ENCODE measurements around the gene CEACAM1.

GRCh38 chr19:42544146-42544545 lies 15.9 kb upstream of the CEACAM1 start:
- TF ChIP-seq, protein P1, sequence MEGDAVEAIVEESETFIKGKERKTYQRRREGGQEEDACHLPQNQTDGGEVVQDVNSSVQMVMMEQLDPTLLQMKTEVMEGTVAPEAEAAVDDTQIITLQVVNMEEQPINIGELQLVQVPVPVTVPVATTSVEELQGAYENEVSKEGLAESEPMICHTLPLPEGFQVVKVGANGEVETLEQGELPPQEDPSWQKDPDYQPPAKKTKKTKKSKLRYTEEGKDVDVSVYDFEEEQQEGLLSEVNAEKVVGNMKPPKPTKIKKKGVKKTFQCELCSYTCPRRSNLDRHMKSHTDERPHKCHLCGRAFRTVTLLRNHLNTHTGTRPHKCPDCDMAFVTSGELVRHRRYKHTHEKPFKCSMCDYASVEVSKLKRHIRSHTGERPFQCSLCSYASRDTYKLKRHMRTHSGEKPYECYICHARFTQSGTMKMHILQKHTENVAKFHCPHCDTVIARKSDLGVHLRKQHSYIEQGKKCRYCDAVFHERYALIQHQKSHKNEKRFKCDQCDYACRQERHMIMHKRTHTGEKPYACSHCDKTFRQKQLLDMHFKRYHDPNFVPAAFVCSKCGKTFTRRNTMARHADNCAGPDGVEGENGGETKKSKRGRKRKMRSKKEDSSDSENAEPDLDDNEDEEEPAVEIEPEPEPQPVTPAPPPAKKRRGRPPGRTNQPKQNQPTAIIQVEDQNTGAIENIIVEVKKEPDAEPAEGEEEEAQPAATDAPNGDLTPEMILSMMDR (IDR thresholded peaks at IDR 0.05), result no peak
- no peak for TF ChIP-seq POLR2A (IDR thresholded peaks at IDR 0.05)
